Measurements from ENCODE around the gene PER2. TPM values are rescaled to one million over a fixed set of nuclear protein-coding genes. Genes with fewer than 3 reads are reported as not detected.

The PER2 gene
- total and polyA plus RNA-seq, 8 donors: 4.4 to 188 (median 23.2) TPM

DNA sequence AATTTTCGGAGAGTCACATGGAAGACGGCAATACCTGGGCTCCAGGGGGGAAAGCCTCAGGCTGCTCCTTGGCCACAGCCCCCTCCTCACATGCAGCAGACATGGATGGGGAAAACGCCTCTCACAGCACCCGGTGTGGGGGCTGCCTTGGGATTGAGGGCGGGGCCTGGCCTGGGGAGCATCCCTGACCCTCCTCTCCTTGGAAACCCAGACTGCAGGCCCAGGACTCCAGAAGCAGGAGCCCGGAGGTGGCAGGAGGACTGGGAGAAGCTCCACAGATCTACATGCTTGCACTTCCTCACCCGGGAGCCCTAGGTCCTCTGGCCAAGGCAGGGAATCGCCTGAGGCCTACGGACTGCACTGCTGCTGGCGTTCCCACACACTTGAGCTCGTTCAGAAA, 36.4 kb downstream of the PER2 start:
- H3K9me3 ChIP-seq: no peaks in the 10 kb centered on the region
- intact Hi-C loops (cut with DNase I; ENCODE audit: low total_unique reads): no loop called here
- no peak for DNase-seq
- no peak overlapping the region for H3K27ac ChIP-seq
- H3K4me3 ChIP-seq: no peak overlapping the region
- WGBS, 5 donors: 87 to 94% (median 90%) methylated on average over 8 to 11 of the region's 11 CpGs
- peaks cover 0 to 15% (median 2%) of the 10 kb centered on the region in 4 donors for H3K4me1 ChIP-seq
- peaks cover 62 to 100% (median 98%) of the 10 kb centered on the region in 4 donors for H3K36me3 ChIP-seq
- H3K27me3 ChIP-seq: no peaks in the 10 kb centered on the region
- TF ChIP-seq POLR2AphosphoS5 (IDR thresholded peaks at IDR 0.05) (no peak), EP300 (IDR thresholded peaks at IDR 0.05) (no peak), POLR2A (IDR thresholded peaks at IDR 0.05) (no peak)
- TF ChIP-seq, protein P1, sequence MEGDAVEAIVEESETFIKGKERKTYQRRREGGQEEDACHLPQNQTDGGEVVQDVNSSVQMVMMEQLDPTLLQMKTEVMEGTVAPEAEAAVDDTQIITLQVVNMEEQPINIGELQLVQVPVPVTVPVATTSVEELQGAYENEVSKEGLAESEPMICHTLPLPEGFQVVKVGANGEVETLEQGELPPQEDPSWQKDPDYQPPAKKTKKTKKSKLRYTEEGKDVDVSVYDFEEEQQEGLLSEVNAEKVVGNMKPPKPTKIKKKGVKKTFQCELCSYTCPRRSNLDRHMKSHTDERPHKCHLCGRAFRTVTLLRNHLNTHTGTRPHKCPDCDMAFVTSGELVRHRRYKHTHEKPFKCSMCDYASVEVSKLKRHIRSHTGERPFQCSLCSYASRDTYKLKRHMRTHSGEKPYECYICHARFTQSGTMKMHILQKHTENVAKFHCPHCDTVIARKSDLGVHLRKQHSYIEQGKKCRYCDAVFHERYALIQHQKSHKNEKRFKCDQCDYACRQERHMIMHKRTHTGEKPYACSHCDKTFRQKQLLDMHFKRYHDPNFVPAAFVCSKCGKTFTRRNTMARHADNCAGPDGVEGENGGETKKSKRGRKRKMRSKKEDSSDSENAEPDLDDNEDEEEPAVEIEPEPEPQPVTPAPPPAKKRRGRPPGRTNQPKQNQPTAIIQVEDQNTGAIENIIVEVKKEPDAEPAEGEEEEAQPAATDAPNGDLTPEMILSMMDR (IDR thresholded peaks at IDR 0.05): no peak

DNA sequence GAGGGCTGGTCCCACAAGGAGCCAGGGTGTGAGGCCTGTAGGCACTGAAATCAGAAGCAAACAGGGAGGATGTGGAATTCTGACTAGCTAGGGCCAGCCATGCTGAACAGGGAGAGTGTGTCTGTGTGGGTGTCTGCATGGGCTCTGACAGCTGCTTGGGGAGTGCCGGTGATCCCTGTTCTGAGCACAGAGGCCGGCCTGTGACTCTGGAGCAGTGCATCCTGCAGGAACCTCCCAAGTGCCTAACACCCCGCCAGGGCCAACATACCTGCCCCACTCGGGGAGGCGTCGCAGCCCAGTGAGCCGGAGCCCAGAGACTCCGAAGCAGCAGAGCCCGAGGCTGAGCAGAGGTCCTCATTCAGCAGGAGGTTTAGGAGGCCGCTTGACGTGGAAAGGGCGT, 37.1 kb downstream of the PER2 start:
- intact Hi-C loops (cut with DNase I; ENCODE audit: low total_unique reads): no loop called here
- Histone ChIP-seq H3K9me3 (no peaks in the 10 kb centered on the region), H3K4me3 (no peak overlapping the region), H3K36me3 (peaks cover 61 to 100% (median 98%) of the 10 kb centered on the region in 4 donors), H3K4me1 (peaks cover 0 to 11% (median 2%) of the 10 kb centered on the region in 4 donors), H3K27me3 (no peaks in the 10 kb centered on the region), H3K27ac (no peak overlapping the region)
- TF ChIP-seq EP300 (IDR thresholded peaks at IDR 0.05) (no peak), POLR2A (IDR thresholded peaks at IDR 0.05) (no peak), POLR2AphosphoS5 (IDR thresholded peaks at IDR 0.05) (no peak)
- TF ChIP-seq, protein P1 (IDR thresholded peaks at IDR 0.05): no peak
- 95 to 99% (median 97%) methylated on average over 9 to 12 of the region's 12 CpGs for WGBS, 5 donors
- DNase-seq: no peak

DNA sequence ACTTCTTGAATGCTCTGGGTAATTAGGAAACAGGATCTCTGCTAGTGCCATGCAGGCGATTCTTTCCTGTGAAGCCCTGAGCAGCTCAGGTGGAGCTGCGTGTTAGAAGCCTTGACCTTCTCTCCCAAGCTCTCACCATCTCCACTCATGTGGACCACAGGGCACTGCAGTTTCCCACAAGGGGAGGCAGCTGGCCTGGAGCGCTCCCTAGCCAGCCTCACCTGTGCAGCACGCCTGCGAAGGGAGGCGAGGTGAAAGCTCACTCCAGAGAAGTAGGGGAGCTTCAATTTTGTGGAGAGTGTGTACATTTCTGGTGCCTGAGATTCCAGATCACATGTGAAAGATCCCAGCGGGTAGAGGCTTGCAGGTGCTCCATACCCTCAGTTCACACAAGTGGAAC, 37.5 kb downstream of the PER2 start:
- 92 to 98% (median 95%) methylated on average over 7 of the region's 7 CpGs for WGBS, 5 donors
- no peak for DNase-seq
- H3K4me1 ChIP-seq: peaks cover 0 to 11% (median 2%) of the 10 kb centered on the region in 4 donors
- peaks cover 58 to 100% (median 98%) of the 10 kb centered on the region in 4 donors for H3K36me3 ChIP-seq
- TF ChIP-seq POLR2AphosphoS5 (IDR thresholded peaks at IDR 0.05): no peak
- TF ChIP-seq, protein P1 (IDR thresholded peaks at IDR 0.05): no peak
- TF ChIP-seq EP300 (IDR thresholded peaks at IDR 0.05): no peak
- TF ChIP-seq POLR2A (IDR thresholded peaks at IDR 0.05): no peak
- H3K9me3 ChIP-seq: no peaks in the 10 kb centered on the region
- H3K27ac ChIP-seq: no peak overlapping the region
- H3K4me3 ChIP-seq: no peak overlapping the region
- intact Hi-C loops (cut with DNase I; ENCODE audit: low total_unique reads): no loop called here
- no peaks in the 10 kb centered on the region for H3K27me3 ChIP-seq

DNA sequence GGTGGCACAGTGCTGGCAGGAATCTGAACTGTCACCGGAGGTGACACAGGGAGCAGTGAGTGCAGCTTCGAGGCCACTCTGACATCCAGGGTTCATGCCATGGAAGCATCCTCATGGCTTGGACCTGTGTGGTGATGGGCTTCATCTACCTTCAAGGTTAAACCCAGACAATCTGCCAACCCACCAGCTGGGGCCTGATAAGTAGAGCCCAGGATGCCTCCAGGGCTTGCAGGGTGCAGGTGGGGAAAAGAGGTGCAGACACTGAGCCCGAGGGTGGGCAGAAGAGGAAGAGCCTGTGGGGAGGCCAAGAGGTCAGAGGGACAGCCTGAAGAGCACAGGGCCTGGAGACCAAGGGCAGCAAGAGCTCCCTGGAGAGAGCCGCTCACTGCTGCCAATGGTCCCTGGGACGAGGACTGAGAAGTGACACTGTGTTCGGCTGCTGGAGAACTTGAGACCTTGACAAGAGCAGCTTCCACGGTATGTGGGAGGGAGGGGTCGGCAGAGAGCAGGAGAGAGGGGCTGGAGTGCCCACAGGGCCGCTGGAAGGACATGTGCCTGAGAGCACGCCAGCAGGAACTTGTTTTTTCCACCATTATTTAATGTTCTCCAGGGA, 40.5 kb downstream of the PER2 start:
- Histone ChIP-seq H3K9me3 (no peaks in the 10 kb centered on the region), H3K4me3 (no peak overlapping the region), H3K27ac (peak overlapping the region in 3 of 5 donors; percentile 54 to 70 (median 62)), H3K27me3 (no peaks in the 10 kb centered on the region), H3K4me1 (peaks cover 4 to 18% (median 9%) of the 10 kb centered on the region in 4 donors), H3K36me3 (peaks cover 37 to 95% (median 91%) of the 10 kb centered on the region in 4 donors)
- 82 to 88% (median 83%) methylated on average over 10 of the region's 10 CpGs for WGBS, 5 donors
- no peak for TF ChIP-seq EP300 (IDR thresholded peaks at IDR 0.05)
- intact Hi-C loops (cut with DNase I; ENCODE audit: low total_unique reads): no loop called here
- DNase-seq: no peak
